NT2/D1 (cell line): ENCODE data around the gene PIK3R3.

Experiments used
- SUZ12 ChIP-seq: IDR thresholded peaks from 2 replicates; pipeline ENCODE4 v1.6.1; 2011; ENCODE audit not compliant: insufficient read length, insufficient read depth; ENCODE audit errors: extremely low read depth
- YY1 ChIP-seq: IDR thresholded peaks from 2 replicates; pipeline ENCODE4 v1.6.1; 2011; ENCODE audit not compliant: insufficient read length, insufficient read depth
- ZNF274 ChIP-seq: IDR thresholded peaks from 2 replicates; pipeline ENCODE4 v1.6.1; 2011; ENCODE audit warnings: mild to moderate bottlenecking, low read depth, low read length

GRCh38 chr1:46166521-46167462 is 34.4 kb upstream of the PIK3R3 start:
- TF ChIP-seq YY1 (no peak), SUZ12 (no peak), ZNF274 (no peak)
